GM21423 (cell line): ENCODE measurements around the gene C1orf74.

Experiments
- ATAC-seq: cut with Tn5 transposase; IDR thresholded peaks from one replicate; pipeline ENCODE4 v1.9.1; 2021; ENCODE audit warnings: mild to moderate bottlenecking, moderate library complexity; ENCODE audit not compliant: unreplicated experiment

The C1orf74 gene

GRCh38 chr1:209747580-209748262, 36.6 kb downstream of the C1orf74 start:
- ATAC-seq: peak; percentile 84

GRCh38 chr1:209746451-209747165, 37.8 kb downstream of the C1orf74 start:
- no peak for ATAC-seq

GRCh38 chr1:209743145-209743482, 41.2 kb downstream of the C1orf74 start:
- no peak for ATAC-seq

- no peak for ATAC-seq
These were observed 41.8 kb downstream of the C1orf74 start for GRCh38 chr1:209742409-209743144.

- no peak for ATAC-seq
These were observed 42.5 kb downstream of the C1orf74 start for GRCh38 chr1:209741889-209742288.

- ATAC-seq: no peak
These were observed 43.2 kb downstream of the C1orf74 start for GRCh38 chr1:209741193-209741592.

GRCh38 chr1:209738270-209738669, 46.1 kb downstream of the C1orf74 start:
- no peak for ATAC-seq

GRCh38 chr1:209737118-209737505, 47.2 kb downstream of the C1orf74 start:
- no peak for ATAC-seq

GRCh38 chr1:209736490-209737117, 47.8 kb downstream of the C1orf74 start:
- no peak for ATAC-seq

- no peak for ATAC-seq
These were observed 50.8 kb downstream of the C1orf74 start for GRCh38 chr1:209733409-209734192.

GRCh38 chr1:209732725-209733124, 51.6 kb downstream of the C1orf74 start:
- ATAC-seq: no peak

GRCh38 chr1:209729436-209729835, 54.9 kb downstream of the C1orf74 start:
- ATAC-seq: no peak
